GM12875 (cell line): ENCODE measurements around the gene URAD.
"Not testable (repeated sequence)": the region's sequence is repeated elsewhere in the genome, so short reads cannot be mapped to it uniquely, and the experiment has no call there.

Experiments used
- H3K4me3 ChIP-seq: one replicate; pipeline ENCODE4 v1.5.1; 2011; ENCODE audit warnings: low read depth, low read length, control low read depth
- TF ChIP-seq, protein P1 (sequence below): IDR thresholded peaks from 2 replicates; pipeline ENCODE4 v1.5.1; 2011; ENCODE audit warnings: low read depth, mild to moderate bottlenecking, control low read depth, inconsistent platforms, low read length, moderate library complexity, borderline replicate concordance; ENCODE audit not compliant: insufficient read depth

URAD gene, protein sequence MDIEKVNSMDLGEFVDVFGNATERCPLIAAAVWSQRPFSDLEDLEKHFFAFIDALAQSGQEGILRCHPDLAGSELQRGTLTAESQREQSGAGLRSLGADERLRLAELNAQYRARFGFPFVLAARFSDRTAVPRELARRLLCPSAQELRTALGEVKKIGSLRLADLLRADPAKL

DNA sequence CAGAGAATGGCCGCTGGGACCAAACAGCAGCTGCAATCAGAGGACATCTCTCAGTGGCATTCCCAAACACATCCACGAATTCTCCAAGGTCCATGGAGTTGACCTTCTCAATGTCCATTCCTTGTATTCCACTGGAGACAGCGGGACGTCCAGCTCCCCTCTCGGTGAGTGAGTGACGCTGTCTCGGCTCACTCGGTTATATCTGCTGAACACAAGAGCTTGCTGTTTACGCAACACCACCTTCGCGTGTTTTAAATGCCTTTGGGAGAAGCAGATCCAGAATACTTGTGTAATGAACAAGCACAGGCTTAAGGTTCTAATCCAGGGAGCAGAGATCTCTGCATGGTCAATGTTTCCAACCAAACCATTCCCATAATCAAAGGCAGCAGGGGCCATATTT is at the start of gene URAD:
URAD (minus strand) TSS at position 174 of the 400 bp plus-strand sequence; CDS start at position 118, 56 bp downstream.
- H3K4me3 ChIP-seq, result no peak within 1 kb of the TSS
- TF ChIP-seq, protein P1, sequence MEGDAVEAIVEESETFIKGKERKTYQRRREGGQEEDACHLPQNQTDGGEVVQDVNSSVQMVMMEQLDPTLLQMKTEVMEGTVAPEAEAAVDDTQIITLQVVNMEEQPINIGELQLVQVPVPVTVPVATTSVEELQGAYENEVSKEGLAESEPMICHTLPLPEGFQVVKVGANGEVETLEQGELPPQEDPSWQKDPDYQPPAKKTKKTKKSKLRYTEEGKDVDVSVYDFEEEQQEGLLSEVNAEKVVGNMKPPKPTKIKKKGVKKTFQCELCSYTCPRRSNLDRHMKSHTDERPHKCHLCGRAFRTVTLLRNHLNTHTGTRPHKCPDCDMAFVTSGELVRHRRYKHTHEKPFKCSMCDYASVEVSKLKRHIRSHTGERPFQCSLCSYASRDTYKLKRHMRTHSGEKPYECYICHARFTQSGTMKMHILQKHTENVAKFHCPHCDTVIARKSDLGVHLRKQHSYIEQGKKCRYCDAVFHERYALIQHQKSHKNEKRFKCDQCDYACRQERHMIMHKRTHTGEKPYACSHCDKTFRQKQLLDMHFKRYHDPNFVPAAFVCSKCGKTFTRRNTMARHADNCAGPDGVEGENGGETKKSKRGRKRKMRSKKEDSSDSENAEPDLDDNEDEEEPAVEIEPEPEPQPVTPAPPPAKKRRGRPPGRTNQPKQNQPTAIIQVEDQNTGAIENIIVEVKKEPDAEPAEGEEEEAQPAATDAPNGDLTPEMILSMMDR, result no peak

GRCh38 chr13:28037399-28037798 is 48.9 kb upstream of the URAD start:
- TF ChIP-seq, protein P1, result no peak

GRCh38 chr13:28035146-28035782 is 46.8 kb upstream of the URAD start:
- no peak overlapping the region for H3K4me3 ChIP-seq
- TF ChIP-seq, protein P1, result no peak

More at GRCh38 chr13:28037399-28037798, 48.9 kb upstream of the URAD start:
- no peak overlapping the region for H3K4me3 ChIP-seq

DNA sequence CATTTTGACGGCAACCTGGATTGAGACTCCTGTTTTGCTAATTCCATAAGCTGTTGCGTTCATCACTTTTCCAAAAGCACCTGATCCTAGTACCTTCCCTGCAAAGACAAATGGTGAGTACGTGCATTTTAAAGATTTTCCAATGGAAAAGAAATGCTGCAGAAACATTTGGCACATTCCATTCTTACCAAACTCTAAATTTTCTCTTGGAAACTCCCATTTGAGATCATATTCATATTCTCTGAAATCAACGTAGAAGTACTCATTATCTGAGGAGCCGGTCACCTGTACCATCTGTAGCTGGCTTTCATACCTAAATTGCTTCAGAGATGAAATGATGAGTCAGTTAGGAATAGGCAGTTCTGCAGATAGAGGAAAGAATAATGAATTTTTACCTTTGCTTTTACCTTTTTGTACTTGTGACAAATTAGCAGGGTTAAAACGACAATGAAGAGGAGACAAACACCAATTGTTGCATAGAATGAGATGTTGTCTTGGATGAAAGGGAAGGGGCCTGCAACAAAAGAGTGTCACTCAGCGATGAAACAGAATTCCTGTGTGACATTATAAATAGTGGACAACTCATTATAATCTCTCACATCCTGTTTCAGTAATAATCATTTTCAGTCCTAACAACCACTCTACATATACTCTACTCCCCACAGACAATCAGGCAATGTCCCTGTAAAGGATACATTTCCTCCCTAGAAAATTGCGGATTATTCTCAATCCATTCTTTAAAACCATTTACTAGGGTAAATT is 45.6 kb upstream of the URAD start:
- H3K4me3 ChIP-seq, result no peak overlapping the region
- TF ChIP-seq, protein P1, result no peak

GRCh38 chr13:28032438-28032837 is 43.9 kb upstream of the URAD start:
- not testable (repeated sequence) for H3K4me3 ChIP-seq

DNA sequence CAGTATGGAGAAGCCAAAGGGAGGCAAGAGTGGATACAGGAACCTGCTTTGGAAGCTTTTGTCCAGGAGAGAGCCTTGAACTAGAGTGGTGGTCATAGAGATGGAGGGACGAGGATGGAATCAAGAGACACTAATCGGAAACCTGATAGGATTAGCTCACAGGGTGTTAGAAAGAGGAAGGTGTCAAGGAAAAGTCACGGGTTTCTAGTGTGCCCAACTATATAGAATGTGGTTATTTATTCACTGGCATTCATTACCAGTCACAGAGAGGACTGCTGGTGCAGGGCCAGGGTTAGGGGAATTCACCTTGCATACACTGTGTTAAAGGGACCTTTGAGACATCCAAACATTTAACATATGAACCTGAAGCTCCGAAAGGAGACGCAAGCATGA is 43.4 kb upstream of the URAD start:
- H3K4me3 ChIP-seq, result no peak overlapping the region
- TF ChIP-seq, protein P1, result no peak

DNA sequence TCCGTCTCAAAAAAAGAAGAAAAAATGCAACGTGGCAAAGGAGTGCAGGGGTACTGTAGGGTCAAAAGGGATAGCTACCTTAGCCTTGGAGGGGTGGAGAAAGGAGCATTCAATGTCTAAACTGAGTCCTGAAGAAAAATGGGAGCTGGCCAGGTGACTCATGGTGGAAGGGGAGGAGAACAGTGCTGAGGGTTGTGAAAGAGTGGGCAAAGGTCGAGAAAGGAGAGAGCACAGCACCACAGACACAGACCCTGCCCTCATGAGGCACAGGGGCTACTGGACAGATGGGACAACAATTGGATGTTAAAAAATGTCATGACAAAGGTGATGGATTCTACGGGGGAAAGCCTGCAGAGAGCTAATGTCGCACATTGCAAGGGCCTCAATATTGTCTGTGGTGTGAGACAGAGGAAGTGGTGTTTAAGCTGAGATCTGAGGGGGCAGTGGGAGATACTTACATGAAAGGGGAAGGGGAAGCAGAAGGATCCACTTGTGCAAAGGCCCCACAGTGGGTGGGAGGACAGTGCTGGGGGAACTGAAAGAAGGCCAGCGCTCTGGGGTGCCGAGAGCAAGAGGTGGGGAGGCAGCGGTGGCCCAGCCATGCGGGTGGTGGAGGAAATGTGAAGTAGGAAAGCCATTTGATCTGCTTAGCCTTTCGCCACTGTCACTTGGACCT is 42.9 kb upstream of the URAD start:
- H3K4me3 ChIP-seq, result no peak overlapping the region
- TF ChIP-seq, protein P1, result no peak
